Activated naive CD8-positive, alpha-beta T cell treated with anti-CD3 and anti-CD28 coated beads, Interleukin-2, amount 50 U/mL, for 24 hours (primary cell): Measurements from ENCODE around the gene RND2.
"Not testable (repeated sequence)": the region's sequence is repeated elsewhere in the genome, so short reads cannot be mapped to it uniquely, and the experiment has no call there.

Experiments
- ATAC-seq: fragments of 150-1000 bp; cut with Tn5 transposase; one replicate; pipeline ENCODE4 v1.10.0; 2021
- DNase-seq: peaks from one replicate; pipeline ENCODE4 v3.0.0; 2021
- H3K27ac Mint-ChIP-seq: one replicate; pipeline ENCODE4 v1.8.0; 2021; ENCODE audit warnings: mild to moderate bottlenecking, mixed read lengths
- H3K27me3 Mint-ChIP-seq: one replicate; pipeline ENCODE4 v1.8.0; 2021; ENCODE audit warnings: mixed read lengths
- H3K36me3 Mint-ChIP-seq: one replicate; pipeline ENCODE4 v1.8.0; 2021; ENCODE audit warnings: low read depth, mixed read lengths
- H3K4me1 Mint-ChIP-seq: one replicate; pipeline ENCODE4 v1.8.0; 2021; ENCODE audit warnings: mixed read lengths
- H3K4me3 Mint-ChIP-seq: one replicate; pipeline ENCODE4 v1.8.0; 2021; ENCODE audit warnings: mild to moderate bottlenecking, moderate library complexity, mixed read lengths
- H3K9me3 Mint-ChIP-seq: one replicate; pipeline ENCODE4 v1.8.0; 2021; ENCODE audit warnings: mixed read lengths

The RND2 gene

DNA sequence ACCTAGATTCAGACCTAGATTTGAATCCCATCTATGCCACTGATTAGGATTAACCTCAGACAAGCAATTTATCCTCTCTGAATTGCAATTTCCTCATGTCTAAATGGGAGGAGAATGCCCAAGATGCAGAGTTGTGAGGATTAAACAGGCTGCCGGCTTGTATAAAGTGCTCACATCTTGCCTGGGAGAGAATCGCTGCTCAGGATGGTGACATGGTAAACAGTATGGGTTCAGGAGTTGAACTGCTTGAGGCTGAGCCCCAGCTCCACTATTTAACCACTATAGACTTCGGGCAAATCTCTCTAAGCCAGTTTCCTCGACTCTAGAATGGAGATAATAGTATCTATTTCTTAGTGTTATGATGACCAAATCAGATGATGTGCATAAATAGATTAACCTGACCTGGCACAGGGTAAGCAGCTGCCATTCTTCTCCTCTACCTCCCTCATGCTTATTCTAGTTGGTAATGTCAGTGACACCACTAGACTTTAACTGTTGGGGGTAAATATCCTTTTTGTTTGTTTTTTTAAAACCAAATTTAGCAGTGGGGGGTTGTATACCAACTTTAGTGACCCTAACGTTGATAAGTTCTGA is 27.5 kb upstream of the RND2 start:
- Mint-ChIP-seq H3K4me1 (peaks cover 37% of the 10 kb centered on the region), H3K4me3 (peak overlapping the region; percentile 96), H3K27ac (peak overlapping the region; percentile 99), H3K27me3 (no peaks in the 10 kb centered on the region), H3K36me3 (peaks cover 50% of the 10 kb centered on the region), H3K9me3 (no peaks in the 10 kb centered on the region)
- no peak for ATAC-seq
- no peak for DNase-seq

DNA sequence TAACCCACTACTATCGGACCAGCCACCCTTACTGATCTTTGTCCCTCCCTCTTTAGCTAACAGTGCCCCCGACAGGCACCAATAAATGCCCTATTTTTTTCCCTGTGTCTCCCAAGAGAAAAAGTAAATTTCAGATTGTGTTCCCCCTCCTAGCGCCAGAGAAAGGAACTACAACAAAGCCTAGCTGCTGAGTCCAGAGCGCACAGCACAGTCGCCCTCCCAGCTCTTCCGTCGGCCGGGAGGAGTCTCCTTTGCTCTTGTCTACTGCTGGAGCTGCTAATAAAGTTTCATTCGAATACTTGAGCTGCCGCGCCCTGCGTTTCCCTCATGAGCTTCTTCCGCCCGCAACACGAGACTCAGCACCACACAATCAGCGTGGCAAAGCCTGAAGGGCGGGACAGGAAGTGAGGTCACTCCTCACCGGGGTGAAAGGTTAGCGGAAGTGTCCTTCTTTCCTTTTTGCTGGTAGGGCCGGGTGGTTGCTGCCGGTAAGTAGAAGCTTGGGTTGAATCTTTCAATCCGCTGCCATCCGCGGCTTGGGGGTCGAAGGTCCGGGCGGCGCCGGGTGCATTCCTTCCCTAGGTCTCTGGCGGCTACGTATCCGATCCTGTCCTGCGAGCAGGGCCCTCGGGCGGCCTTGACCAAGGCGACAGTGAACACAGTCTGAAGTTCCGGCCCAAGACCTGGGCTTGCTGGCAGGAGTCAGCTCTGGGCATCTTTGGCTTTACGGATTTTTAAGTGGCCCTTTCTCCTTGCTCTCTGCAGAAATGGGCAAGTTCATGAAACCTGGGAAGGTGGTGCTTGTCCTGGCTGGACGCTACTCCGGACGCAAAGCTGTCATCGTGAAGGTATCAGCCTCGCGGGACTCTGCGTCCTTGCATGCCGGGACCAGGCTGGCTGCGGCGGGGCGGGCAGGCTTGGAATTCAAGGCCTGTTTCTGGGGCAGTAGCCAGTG is 26.8 kb upstream of the RND2 start, which contains the start of gene RPL27:
RPL27 (plus strand) TSS at position 436 of the 955 bp plus-strand sequence; CDS start at position 768, 332 bp downstream.
- Mint-ChIP-seq H3K9me3 (no peaks in the 10 kb centered on the region), H3K27ac (peak within 1 kb of the TSS; percentile 99), H3K4me1 (peaks cover 40% of the 10 kb centered on the region), H3K4me3 (peak within 1 kb of the TSS; percentile 96), H3K27me3 (no peaks in the 10 kb centered on the region), H3K36me3 (peaks cover 53% of the 10 kb centered on the region)
- DNase-seq: peak; percentile 97
- peak; percentile 97 for ATAC-seq

DNA sequence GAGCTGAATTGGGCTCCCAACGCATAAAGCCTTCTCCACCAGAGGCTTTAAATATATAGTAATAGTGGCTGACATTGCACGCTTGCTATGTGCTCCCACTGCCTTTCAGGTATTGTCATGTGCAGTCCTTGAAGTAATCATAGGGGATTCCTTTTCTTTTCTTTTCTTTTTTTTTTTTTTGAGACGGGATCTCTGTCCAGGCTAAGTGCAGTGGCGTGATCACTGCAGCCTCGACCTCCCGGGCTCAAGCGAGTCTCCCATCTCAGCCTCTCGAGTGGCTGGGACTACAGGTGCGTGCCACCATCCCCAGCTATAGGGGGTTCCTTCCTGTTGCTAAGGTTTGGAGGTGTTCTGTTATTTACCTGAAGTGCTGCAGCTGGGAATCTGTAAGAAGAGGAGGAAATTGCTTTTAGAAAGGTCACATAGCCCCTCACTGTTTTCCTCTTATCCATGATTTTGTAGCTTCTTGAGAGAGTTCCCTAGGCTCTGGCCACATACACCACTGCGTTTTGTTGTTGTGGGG is 26.0 kb upstream of the RND2 start:
- Mint-ChIP-seq H3K9me3 (no peaks in the 10 kb centered on the region), H3K4me1 (peaks cover 42% of the 10 kb centered on the region), H3K27ac (peak overlapping the region; percentile 99), H3K4me3 (peak overlapping the region; percentile 96), H3K36me3 (peaks cover 56% of the 10 kb centered on the region), H3K27me3 (no peaks in the 10 kb centered on the region)
- DNase-seq (no peak), ATAC-seq (no peak)

DNA sequence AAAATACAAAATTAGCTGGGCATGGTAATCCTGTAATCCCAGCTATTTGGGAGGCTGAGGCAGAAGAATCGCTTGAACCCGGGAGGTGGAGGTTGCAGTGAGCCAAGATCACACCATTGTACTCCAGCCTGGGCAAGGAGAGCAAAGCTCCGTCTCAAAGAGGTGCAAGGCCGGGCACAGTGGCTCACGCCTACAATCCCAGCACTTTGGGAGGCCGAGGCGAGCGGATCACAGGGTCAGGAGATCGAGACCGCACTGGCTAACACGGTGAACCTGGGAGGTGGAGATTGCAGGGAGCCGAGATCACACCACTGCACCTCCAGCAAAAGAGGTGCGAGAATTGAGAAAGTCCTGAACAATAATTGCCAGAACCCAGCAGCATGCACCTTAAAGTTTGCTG is 24.1 kb upstream of the RND2 start:
- not testable (repeated sequence) for H3K9me3 Mint-ChIP-seq, DNase-seq, ATAC-seq, H3K27me3 Mint-ChIP-seq
- Mint-ChIP-seq H3K36me3 (peaks cover 63% of the 10 kb centered on the region), H3K27ac (peak overlapping the region; percentile 73), H3K4me3 (peak overlapping the region; percentile 57), H3K4me1 (peaks cover 50% of the 10 kb centered on the region)

DNA sequence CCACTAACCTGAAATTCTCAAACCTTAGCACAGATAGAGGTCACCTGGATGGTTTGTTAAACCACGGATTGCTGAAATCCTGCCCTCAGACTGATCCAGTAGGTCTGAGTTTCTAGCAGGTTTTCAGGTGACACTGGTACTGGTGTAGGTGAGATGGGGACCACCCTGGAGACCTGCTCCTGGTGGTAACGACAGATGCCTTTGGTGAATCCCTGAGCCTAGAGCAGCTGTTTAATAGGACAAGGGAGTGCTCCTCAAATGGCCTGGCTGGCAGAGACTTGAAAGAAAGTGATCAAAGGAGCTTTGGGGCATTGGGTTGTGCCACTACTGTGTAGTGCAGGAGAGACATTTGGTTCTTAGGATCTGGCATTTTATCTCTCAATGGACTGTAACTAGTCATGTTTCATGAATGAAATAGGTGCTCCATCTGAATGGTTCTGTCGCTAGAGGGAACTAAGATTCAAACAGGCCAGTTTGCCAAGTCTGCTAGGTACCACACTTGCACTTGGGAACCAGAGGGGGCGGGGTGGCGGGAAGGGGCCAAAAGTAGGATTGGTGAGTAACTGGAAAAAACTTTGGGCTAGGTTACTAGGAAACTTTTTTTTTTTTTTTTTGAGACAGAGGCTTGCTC is 21.4 kb upstream of the RND2 start:
- H3K27me3 Mint-ChIP-seq: no peaks in the 10 kb centered on the region
- peak overlapping the region; percentile 39 for H3K27ac Mint-ChIP-seq
- H3K4me1 Mint-ChIP-seq: peaks cover 50% of the 10 kb centered on the region
- H3K4me3 Mint-ChIP-seq: peak overlapping the region; percentile 26
- peaks cover 58% of the 10 kb centered on the region for H3K36me3 Mint-ChIP-seq
- DNase-seq (no peak), ATAC-seq (no peak)
- no peaks in the 10 kb centered on the region for H3K9me3 Mint-ChIP-seq

DNA sequence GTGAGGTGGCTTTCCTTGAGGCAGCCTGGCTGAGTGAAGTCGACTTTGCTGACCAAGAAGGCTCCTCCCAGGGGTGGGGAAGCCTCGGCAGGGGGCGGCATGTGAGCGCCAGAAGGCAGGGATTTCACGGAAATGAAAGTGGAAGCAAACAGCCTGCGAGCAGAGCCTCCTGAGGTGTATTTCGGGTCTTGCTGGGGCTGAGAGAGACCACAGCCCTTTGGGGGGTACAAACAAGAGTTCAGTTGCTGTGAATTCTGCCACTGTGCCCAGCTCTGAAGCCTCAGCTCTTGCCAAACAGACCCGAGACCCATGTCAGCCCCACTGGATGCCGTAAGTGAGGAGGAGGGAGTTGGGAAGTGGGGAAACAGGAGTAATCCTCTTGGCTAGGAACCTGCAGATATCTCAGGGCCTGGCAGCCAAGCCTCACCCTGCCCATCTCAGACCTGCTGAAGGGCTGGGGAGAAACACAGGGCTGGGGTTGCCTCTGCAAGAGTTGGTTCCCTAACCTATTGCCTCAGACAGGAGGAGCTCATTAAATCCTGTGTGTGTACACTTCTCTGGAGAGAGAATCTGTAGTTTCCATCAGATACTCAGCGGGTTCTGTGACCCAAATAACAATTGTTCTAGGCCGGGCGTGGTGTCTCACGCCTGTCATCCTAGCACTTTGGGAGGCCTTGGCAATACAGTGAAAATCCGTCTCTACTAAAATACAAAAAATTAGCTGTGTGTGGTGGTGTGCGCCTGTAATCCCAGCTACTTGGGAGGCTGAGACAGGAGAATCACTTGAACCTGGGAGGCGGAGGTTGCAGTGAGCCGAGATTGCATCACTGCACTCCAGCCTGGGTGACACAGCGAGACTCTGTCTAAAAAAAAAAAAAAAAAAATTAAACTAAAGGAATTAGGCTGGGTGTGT is 18.1 kb upstream of the RND2 start, which contains the start of gene IFI35:
IFI35 (plus strand) TSS at position 146 of the 913 bp plus-strand sequence; CDS start at position 310, 164 bp downstream.
- Mint-ChIP-seq H3K4me1 (peaks cover 41% of the 10 kb centered on the region), H3K27me3 (no peaks in the 10 kb centered on the region), H3K36me3 (peaks cover 30% of the 10 kb centered on the region), H3K27ac (peak within 1 kb of the TSS; percentile 97), H3K9me3 (no peaks in the 10 kb centered on the region), H3K4me3 (peak within 1 kb of the TSS; percentile 96)
- DNase-seq (peak; percentile 87), ATAC-seq (peak; percentile 94)

DNA sequence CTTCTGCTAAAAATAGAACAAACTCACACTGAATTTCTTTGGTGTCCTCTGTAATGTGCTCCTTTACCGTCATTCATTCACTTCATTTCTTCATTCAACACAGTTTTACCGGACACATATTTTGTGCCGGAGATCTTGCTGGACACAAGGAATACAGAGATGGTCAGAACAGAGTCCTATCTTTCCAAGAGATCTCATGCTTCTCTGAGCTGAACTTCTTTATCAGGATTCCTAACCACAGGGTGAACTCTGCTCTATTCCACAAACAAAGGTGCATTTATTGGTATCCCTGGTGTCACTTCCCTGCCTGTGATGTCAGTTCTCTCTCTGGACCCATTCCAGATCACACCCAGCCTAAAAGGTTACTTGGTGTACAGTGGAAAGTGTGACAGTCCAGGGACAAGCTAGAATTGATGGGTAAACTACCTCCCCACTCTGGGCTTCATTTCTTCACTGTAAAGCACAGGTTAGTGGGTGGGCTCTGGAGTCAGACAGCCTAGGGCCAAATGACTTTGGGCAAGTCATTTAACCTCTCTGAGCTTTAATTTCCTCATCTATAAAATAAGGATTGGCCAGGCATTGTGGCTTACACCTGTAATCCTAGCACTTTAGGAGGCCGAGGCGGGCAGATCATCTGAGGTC is 14.2 kb upstream of the RND2 start:
- Mint-ChIP-seq H3K27me3 (no peaks in the 10 kb centered on the region), H3K4me1 (peaks cover 27% of the 10 kb centered on the region), H3K27ac (peak overlapping the region; percentile 61), H3K36me3 (peaks cover 11% of the 10 kb centered on the region), H3K9me3 (no peaks in the 10 kb centered on the region), H3K4me3 (no peak overlapping the region)
- no peak for ATAC-seq
- DNase-seq: no peak

DNA sequence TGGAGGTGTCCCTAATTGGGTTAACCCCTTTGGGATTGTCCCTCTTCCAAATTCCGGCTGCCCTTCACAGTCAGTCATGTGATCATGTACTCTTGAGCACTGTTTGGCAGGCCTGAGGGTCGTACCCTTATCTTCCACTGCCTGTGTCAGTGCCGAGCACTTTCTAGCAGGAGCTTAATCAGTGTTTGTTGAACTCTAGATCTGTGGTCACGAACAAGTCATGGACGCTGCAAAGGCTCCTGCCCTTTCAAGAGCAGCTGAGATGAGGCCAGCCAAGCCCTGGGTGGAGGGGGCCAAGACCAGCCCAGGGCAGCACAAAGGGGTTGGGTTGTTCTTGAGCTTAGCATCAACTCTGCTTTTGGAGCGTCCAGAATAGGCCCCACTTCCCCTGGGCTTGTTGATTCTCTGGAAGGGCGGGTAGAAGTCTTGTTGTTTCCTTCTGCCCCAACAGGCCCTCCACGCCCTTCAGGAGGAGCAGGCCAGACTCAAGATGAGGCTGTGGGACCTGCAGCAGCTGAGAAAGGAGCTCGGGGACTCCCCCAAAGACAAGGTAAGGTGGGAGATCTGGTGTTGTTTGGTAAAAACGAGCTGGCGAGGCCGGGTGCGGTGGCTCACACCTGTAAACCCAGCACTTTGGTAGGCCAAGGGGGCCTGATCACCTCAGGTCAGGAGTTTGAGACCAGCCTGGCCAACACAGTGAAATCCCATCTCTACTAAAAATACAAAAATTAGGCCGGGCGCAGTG is 13.1 kb upstream of the RND2 start:
- peaks cover 20% of the 10 kb centered on the region for H3K4me1 Mint-ChIP-seq
- no peaks in the 10 kb centered on the region for H3K9me3 Mint-ChIP-seq
- no peaks in the 10 kb centered on the region for H3K27me3 Mint-ChIP-seq
- DNase-seq (no peak), ATAC-seq (no peak)
- H3K4me3 Mint-ChIP-seq: no peak overlapping the region
- H3K27ac Mint-ChIP-seq: no peak overlapping the region
- H3K36me3 Mint-ChIP-seq: peaks cover 10% of the 10 kb centered on the region

DNA sequence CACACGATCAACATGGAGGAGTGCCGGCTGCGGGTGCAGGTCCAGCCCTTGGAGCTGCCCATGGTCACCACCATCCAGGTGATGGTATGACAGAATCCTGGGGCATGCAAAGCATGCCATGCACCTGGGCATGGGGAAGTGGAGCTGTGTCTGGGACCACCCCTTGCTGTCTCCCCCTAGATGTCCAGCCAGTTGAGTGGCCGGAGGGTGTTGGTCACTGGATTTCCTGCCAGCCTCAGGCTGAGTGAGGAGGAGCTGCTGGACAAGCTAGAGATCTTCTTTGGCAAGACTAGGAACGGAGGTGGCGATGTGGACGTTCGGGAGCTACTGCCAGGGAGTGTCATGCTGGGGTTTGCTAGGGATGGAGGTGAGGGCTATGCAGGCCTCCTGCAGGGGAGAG is 11.7 kb upstream of the RND2 start:
- ATAC-seq: no peak
- peaks cover 12% of the 10 kb centered on the region for H3K4me1 Mint-ChIP-seq
- peaks cover 10% of the 10 kb centered on the region for H3K36me3 Mint-ChIP-seq
- no peaks in the 10 kb centered on the region for H3K9me3 Mint-ChIP-seq
- H3K4me3 Mint-ChIP-seq: no peak overlapping the region
- no peak overlapping the region for H3K27ac Mint-ChIP-seq
- H3K27me3 Mint-ChIP-seq: no peaks in the 10 kb centered on the region
- no peak for DNase-seq

DNA sequence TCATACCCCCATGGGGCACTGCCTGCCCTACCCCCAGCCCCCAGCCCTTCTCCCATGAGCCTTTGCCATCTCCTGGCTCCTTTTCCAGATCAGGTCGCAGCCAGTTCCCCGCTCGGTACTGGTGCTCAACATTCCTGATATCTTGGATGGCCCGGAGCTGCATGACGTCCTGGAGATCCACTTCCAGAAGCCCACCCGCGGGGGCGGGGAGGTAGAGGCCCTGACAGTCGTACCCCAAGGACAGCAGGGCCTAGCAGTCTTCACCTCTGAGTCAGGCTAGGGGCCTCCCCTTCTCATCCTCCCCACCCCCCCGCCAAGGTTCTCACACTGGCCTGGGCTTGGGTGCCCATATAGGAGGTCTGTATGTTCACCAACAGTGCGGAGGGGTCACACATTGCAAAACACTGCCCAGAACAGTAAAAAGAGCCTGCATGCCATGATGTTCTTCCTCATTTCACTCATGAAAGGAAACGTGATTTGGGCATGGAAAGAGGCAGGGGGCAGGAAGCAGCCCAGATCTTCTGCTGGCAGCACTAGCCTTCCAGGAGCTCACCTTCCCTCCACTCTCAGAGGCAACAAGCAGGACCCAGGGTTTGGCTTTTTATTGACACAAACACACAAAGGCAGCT is 10.9 kb upstream of the RND2 start:
- H3K9me3 Mint-ChIP-seq: no peaks in the 10 kb centered on the region
- no peak overlapping the region for H3K4me3 Mint-ChIP-seq
- peaks cover 13% of the 10 kb centered on the region for H3K4me1 Mint-ChIP-seq
- ATAC-seq (no peak), DNase-seq (no peak)
- peaks cover 10% of the 10 kb centered on the region for H3K36me3 Mint-ChIP-seq
- no peak overlapping the region for H3K27ac Mint-ChIP-seq
- no peaks in the 10 kb centered on the region for H3K27me3 Mint-ChIP-seq

DNA sequence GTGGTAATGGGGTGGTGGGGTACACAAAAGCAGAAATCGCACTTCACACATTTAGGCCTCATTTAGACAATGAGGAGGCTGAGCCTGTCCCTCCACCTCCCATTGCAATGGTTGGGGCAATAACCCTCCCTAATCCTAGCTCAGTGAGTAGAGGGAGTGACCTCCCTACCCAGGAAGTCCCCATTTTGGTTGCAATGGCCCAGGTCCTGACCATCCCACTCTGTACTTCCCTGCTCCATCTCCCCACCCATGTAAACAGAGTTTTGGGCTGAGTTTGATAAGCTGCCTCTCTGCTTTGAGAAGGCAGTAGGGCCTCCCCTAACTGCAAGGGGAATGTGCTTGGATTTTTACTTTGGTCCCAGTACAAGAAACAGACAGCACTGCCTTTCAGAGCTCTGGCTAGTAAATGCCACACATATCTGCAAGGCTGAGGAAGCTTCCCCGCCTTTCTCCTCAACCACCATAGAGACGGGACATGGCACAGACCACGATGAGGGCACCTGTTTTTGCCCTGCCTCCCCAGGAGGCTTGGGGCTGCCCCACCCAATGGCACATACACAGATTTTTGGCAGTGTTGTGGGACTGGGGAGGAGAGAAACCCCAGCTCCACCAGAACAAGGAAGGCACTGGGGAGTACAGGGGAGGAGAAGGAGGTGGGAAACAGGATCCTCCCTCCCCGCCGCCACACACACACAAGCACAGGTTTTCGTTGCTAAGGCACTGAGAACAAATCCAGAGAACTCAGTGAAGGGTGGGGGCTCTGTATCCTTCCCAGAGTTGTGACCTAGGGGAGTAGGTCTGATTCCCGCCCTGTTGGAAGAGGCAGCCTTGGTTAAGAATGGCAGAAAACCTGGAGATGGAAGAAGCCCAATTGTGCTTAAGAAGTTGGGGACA is 10.1 kb upstream of the RND2 start:
- H3K4me3 Mint-ChIP-seq: no peak overlapping the region
- H3K36me3 Mint-ChIP-seq: peaks cover 10% of the 10 kb centered on the region
- no peak for ATAC-seq
- H3K9me3 Mint-ChIP-seq: no peaks in the 10 kb centered on the region
- H3K27me3 Mint-ChIP-seq: no peaks in the 10 kb centered on the region
- peaks cover 18% of the 10 kb centered on the region for H3K4me1 Mint-ChIP-seq
- peak overlapping the region; percentile 68 for H3K27ac Mint-ChIP-seq
- DNase-seq: no peak

DNA sequence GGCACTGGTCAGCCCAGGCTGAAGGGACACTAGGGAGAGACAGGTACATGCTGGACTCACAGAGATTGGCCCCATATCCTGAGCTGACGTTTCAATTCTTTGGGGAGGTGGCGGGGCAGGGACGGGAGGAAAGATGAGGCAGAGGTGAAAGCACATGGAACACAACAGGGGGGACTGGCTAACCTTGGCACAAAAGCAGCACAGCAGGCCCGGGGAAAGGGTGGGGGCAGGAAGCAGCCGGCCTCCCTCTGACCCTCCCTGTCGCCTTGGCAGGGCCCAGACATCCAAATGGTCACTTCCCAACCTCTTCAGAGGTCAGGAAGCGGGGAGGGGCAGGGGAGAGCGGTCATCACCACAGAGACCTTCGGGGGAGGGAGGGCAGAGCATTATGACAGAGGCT is 9.5 kb upstream of the RND2 start:
- peaks cover 18% of the 10 kb centered on the region for H3K4me1 Mint-ChIP-seq
- H3K27me3 Mint-ChIP-seq: no peaks in the 10 kb centered on the region
- H3K36me3 Mint-ChIP-seq: peaks cover 10% of the 10 kb centered on the region
- H3K9me3 Mint-ChIP-seq: no peaks in the 10 kb centered on the region
- DNase-seq (no peak), ATAC-seq (no peak)
- H3K4me3 Mint-ChIP-seq: no peak overlapping the region
- no peak overlapping the region for H3K27ac Mint-ChIP-seq
